Right atrium auricular region (tissue), 2 donors: Measurements from ENCODE around the gene ADARB2. TPM values are rescaled to one million over a fixed set of nuclear protein-coding genes. Genes with fewer than 3 reads are reported as not detected.

Experiments
- DNase-seq: peaks from one replicate; pipeline ENCODE4 v3.0.0-alpha.2; 2019; ENCODE audit warnings: low spot score
- H3K27ac ChIP-seq, 2 donors: fragments of 200-600 bp; sonication (generic); 1 replicate in 1 of 2; 2 replicates in 1 of 2; pipeline ENCODE4 v1.5.1; 2016 to 2019
- H3K27me3 ChIP-seq, 2 donors: fragments of 200-600 bp; sonication (generic); one replicate each; pipeline versions ENCODE4 v1.5.1 to v1.6.0; 2017 to 2019
- H3K36me3 ChIP-seq: fragments of 200-600 bp; sonication (generic); one replicate; pipeline ENCODE4 v1.5.1; 2016
- H3K4me1 ChIP-seq, 2 donors: fragments of 200-600 bp; sonication (generic); one replicate each; pipeline versions ENCODE4 v1.5.1 to v1.6.0; 2017 to 2019
- H3K4me3 ChIP-seq, 2 donors: fragments of 200-600 bp; sonication (generic); 1 replicate in 1 of 2; 2 replicates in 1 of 2; pipeline ENCODE4 v1.5.1; 2017 to 2019; ENCODE audit warnings: mild to moderate bottlenecking in 1 of 2, moderate library complexity in 1 of 2
- H3K9me3 ChIP-seq, 2 donors: fragments of 200-600 bp; sonication (generic); one replicate each; pipeline ENCODE4 v1.5.1; 2019
- total RNA-seq, 2 donors: library from RNA; depleted of rRNA; stranded (reverse); fragments of >200 nt; gene quantifications; one replicate each; pipeline ENCODE4 v1.1.0, GENCODE V29; 2016
- TF ChIP-seq, protein P1 (sequence below), 2 donors: fragments of 200-600 bp; sonication (generic); IDR thresholded peaks; one replicate each; pipeline ENCODE4 v1.5.1; 2019; ENCODE audit warnings: antibody characterized with exemption in 2 of 2

The ADARB2 gene
- total RNA-seq, 2 donors from 2014 or later: 0.33 to 0.71 TPM

DNA sequence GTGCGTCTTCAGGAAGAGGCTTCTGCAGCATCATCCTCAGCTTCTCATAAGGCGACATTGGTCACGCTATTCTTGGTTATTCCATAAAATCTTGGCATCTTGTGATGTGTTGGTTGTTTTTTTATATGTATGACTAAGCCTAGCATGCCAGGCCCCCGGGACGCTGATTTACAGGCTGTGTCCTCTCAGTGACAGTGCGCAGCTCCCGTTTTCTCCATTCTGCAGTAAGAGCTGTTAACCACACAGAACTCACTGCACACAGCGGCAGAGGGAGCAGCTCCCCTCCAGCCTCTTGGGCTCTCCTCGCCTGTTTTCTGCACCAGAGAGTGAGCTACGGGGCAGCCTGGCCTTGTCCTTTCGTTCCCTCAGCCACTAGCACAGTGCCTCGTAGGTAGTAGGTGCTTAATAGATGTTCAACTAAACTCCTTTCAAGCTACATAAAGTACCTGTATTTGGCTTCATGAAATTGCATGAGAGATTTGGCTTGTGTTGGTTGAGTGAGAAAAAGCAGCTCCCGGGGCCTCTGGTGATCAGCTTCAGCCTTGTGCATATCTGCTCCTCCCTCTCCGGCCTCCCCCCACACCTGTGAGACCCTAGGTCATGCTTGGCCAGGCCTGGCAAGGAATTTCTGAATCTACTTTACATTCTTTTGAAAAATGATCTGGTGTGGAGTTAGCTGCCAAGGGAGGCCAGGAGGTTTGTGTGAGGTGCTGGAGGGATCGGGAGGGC, 564.9 kb downstream of the ADARB2 start:
- no peak for DNase-seq

DNA sequence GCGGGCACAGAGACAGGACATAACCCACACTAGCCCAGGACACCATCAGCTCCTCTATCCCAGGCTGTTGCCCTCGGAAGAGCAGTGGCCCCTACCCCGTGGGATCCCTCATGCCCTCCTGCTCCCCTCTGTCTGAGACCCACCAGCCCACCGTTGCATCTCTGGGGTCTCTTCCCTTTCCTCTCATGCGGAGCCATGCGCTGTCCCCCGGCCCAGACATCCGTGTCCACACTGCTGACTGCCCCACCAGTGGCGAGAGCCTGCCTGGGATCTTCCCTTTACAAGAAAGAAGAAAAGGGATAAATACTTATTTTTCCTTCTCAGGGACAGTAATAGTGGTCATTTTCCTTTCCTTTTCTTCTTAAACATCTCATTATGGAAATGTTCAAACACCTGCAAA, 565.7 kb downstream of the ADARB2 start:
- H3K27me3 ChIP-seq: no peaks in the 10 kb centered on the region

More for the DNA sequence above, 564.9 kb downstream of the ADARB2 start:
- Histone ChIP-seq H3K36me3 (no peaks in the 10 kb centered on the region), H3K27ac (no peak overlapping the region), H3K9me3 (no peaks in the 10 kb centered on the region), H3K4me1 (no peaks in the 10 kb centered on the region), H3K4me3 (no peak overlapping the region), H3K27me3 (no peaks in the 10 kb centered on the region)
- TF ChIP-seq, protein P1, sequence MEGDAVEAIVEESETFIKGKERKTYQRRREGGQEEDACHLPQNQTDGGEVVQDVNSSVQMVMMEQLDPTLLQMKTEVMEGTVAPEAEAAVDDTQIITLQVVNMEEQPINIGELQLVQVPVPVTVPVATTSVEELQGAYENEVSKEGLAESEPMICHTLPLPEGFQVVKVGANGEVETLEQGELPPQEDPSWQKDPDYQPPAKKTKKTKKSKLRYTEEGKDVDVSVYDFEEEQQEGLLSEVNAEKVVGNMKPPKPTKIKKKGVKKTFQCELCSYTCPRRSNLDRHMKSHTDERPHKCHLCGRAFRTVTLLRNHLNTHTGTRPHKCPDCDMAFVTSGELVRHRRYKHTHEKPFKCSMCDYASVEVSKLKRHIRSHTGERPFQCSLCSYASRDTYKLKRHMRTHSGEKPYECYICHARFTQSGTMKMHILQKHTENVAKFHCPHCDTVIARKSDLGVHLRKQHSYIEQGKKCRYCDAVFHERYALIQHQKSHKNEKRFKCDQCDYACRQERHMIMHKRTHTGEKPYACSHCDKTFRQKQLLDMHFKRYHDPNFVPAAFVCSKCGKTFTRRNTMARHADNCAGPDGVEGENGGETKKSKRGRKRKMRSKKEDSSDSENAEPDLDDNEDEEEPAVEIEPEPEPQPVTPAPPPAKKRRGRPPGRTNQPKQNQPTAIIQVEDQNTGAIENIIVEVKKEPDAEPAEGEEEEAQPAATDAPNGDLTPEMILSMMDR (IDR thresholded peaks at IDR 0.05): no peak

DNA sequence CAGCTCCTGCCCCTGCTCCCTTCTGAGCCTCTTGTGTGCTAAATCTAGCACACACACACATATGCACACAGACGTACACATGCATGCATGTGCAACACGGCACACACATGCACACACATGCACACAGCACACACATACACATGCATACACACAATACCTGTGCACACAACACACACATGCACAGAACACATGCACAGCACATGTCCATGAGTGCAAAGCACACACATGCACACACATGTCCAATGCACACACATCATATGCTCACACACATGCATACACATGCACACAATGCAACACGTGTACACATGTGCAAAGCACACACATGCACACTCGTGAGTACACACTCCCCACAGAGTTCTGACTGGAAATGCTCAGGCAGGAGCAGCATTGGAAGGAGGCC, 566.1 kb downstream of the ADARB2 start:
- Histone ChIP-seq H3K4me1 (no peaks in the 10 kb centered on the region), H3K9me3 (no peaks in the 10 kb centered on the region)
- no peak for DNase-seq

More for the DNA sequence above, 565.7 kb downstream of the ADARB2 start:
- H3K27ac ChIP-seq: no peak overlapping the region
- H3K36me3 ChIP-seq: no peaks in the 10 kb centered on the region
- TF ChIP-seq, protein P1 (IDR thresholded peaks at IDR 0.05): no peak
- H3K4me1 ChIP-seq: no peaks in the 10 kb centered on the region
- DNase-seq: no peak
- no peaks in the 10 kb centered on the region for H3K9me3 ChIP-seq
- no peak overlapping the region for H3K4me3 ChIP-seq

DNA sequence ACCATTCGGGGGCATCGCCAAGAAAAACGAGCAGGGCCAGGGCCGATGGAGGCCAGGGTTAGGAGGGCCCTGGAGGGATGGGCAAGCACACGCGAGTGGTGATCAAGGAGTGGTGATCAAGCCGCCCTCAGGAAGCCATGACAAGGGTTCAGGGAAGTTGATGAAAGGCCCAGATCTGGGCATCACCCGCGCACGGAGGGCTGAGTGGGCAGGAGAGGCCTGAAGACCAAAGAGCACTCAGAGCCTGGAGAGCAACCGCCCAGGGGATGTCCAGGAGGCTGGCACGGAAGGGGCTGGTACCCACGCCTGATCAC, 566.5 kb downstream of the ADARB2 start:
- Histone ChIP-seq H3K27me3 (no peaks in the 10 kb centered on the region), H3K27ac (no peak overlapping the region), H3K36me3 (no peaks in the 10 kb centered on the region), H3K9me3 (no peaks in the 10 kb centered on the region), H3K4me1 (no peaks in the 10 kb centered on the region), H3K4me3 (no peak overlapping the region)
- DNase-seq: no peak
- TF ChIP-seq, protein P1 (IDR thresholded peaks at IDR 0.05): no peak

More for the DNA sequence above, 566.1 kb downstream of the ADARB2 start:
- TF ChIP-seq, protein P1 (IDR thresholded peaks at IDR 0.05): no peak
- no peak overlapping the region for H3K4me3 ChIP-seq
- H3K27me3 ChIP-seq: no peaks in the 10 kb centered on the region
- no peaks in the 10 kb centered on the region for H3K36me3 ChIP-seq
- H3K27ac ChIP-seq: no peak overlapping the region

DNA sequence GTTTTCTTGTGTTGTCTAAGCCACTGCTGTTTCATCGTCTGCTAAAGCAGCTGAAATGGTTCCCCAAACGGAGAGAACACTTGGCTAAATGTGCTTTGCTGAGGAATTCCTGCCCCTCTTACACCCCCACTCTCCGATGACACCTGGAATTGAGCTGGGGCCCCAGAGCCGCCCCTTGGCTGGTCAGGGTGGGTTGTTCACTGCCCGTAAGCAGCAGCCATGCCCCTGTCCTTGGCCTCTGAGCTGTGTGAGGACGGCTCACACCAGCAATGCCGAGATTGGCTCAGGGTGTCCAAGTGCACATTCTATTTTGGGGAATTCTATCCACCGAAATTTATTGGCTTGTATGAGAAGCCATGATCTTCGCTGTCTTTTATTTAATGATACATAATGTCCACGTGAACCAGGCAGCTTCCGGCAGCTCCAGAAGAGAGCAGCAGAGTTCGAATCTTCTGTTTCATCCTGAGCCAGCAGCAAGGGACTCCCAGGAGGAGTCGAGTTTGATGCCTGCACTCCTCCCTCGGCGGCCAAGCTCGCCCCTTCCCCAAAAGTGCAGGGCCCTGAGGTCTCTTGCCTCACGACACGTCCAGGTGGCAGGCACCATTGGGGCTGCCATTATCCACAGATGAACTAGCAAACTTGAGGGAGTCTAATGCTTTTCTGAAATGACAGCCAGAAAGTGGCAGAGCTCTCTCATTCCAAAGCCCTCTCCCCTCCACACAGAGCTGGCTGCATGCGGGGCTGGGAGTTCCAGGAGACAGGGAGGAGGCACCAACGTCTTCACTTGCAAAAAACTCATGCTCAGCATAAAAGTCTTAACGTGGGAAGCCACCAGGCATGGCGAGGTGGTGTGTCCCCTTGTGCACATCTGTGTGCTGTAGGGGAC, 567.1 kb downstream of the ADARB2 start:
- H3K27me3 ChIP-seq: no peaks in the 10 kb centered on the region
- TF ChIP-seq, protein P1 (IDR thresholded peaks at IDR 0.05): no peak
- no peak for DNase-seq
- H3K9me3 ChIP-seq: no peaks in the 10 kb centered on the region
- H3K36me3 ChIP-seq: no peaks in the 10 kb centered on the region
- H3K27ac ChIP-seq: no peak overlapping the region
- no peaks in the 10 kb centered on the region for H3K4me1 ChIP-seq
- H3K4me3 ChIP-seq: no peak overlapping the region
